PC-3 (cell line): ENCODE results near the gene MAN2A2.

Source experiments
- EZH2 ChIP-seq: fragments of 300-600 bp; sonication (generic); IDR thresholded peaks from one replicate; pipeline ENCODE4 v1.6.1; 2017; ENCODE audit warnings: antibody characterized with exemption, mild to moderate bottlenecking, low read length; ENCODE audit not compliant: unreplicated experiment
- EZH2phosphoT487 ChIP-seq: fragments of 300-600 bp; sonication (generic); IDR thresholded peaks from 2 replicates; pipeline ENCODE4 v1.6.1; 2018; ENCODE audit warnings: mild to moderate bottlenecking, antibody characterized with exemption, low read length, borderline replicate concordance
- TF ChIP-seq, protein P1 (sequence below): fragments of 300-600 bp; sonication (generic); conservative IDR thresholded peaks from 2 replicates; pipeline ENCODE4 v1.5.1; 2017; ENCODE audit warnings: antibody characterized with exemption, low read depth, mild to moderate bottlenecking, low read length

DNA sequence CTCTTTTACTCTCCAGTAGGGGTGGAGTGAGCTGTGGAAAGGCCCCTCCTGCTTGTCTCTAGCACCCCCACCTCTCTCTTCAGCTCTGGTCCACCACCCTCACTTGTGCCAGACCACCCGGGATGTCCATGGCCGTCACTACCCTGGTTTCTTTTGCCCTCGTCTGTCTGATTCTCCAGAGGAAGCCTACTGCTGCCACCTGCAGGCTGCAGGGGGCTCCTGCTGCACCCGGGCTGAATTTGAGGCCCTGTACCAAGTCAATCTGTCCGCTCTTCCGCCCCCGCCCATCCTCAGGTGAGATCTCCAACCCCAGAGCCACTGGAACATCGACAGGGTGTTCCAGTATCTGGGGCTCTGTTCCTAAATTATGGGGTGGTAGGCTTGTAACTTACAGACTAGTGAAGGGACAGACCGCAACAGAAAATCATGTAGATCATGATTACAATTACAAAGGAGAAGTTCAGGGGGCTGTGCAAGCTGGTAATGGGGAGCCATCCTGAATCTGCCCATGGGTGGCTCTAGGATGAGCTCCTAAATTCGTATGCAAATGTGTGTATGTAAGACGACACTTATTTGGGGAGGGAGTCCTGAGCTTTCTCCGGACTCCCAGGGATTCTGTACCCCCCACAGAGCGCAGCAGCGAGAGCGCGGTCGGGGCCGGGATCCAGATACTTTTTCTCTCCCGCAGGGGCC lies 31.3 kb downstream of the MAN2A2 start:
- TF ChIP-seq, protein P1, sequence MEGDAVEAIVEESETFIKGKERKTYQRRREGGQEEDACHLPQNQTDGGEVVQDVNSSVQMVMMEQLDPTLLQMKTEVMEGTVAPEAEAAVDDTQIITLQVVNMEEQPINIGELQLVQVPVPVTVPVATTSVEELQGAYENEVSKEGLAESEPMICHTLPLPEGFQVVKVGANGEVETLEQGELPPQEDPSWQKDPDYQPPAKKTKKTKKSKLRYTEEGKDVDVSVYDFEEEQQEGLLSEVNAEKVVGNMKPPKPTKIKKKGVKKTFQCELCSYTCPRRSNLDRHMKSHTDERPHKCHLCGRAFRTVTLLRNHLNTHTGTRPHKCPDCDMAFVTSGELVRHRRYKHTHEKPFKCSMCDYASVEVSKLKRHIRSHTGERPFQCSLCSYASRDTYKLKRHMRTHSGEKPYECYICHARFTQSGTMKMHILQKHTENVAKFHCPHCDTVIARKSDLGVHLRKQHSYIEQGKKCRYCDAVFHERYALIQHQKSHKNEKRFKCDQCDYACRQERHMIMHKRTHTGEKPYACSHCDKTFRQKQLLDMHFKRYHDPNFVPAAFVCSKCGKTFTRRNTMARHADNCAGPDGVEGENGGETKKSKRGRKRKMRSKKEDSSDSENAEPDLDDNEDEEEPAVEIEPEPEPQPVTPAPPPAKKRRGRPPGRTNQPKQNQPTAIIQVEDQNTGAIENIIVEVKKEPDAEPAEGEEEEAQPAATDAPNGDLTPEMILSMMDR: peak; percentile 85
- TF ChIP-seq EZH2 (no peak), EZH2phosphoT487 (no peak)
